Gastroesophageal sphincter (tissue), 4 donors: Measurements from ENCODE around the gene TULP3. TPM values are rescaled to one million over a fixed set of nuclear protein-coding genes. Genes with fewer than 3 reads are reported as not detected.
A peak's percentile ranks its signal among the peaks of the same experiment; 100 is the strongest.

Experiments
- ATAC-seq: fragments of 150-250 bp; one replicate; pipeline ENCODE4 v1.9.1; 2016; ENCODE audit warnings: mild to moderate bottlenecking, moderate library complexity
- H3K27ac ChIP-seq, 4 donors: fragments of 200-600 bp; sonication (generic) in 3 of 4; 1 replicate in 3 of 4; 2 replicates in 1 of 4; pipeline ENCODE4 v1.5.1; 2016 to 2019
- H3K27me3 ChIP-seq: fragments of 200-600 bp; sonication (generic); one replicate; pipeline ENCODE4 v1.5.1; 2019
- H3K36me3 ChIP-seq, 2 donors: fragments of 200-600 bp; sonication (generic); one replicate each; pipeline ENCODE4 v1.5.1; 2019; ENCODE audit warnings: control low read depth in 1 of 2
- H3K4me1 ChIP-seq, 3 donors: fragments of 200-600 bp; sonication (generic); 1 replicate in 2 of 3; 2 replicates in 1 of 3; pipeline ENCODE4 v1.5.1; 2016 to 2019; ENCODE audit warnings: control low read depth in 2 of 3
- H3K4me3 ChIP-seq, 2 donors: fragments of 200-600 bp; sonication (generic); one replicate each; pipeline ENCODE4 v1.5.1; 2019; ENCODE audit warnings: mild to moderate bottlenecking in 1 of 2, moderate library complexity in 1 of 2
- H3K9me3 ChIP-seq, 3 donors: fragments of 200-600 bp; sonication (generic); one replicate each; pipeline ENCODE4 v1.5.1; 2017 to 2019; ENCODE audit warnings: control low read depth in 2 of 3
- EP300 ChIP-seq: sonication (generic); formaldehyde crosslinking; IDR thresholded peaks from one replicate; pipeline ENCODE4 v1.6.1; 2017; ENCODE audit warnings: antibody characterized with exemption, mild to moderate bottlenecking
- POLR2A ChIP-seq, 2 donors: fragments of 450-650 bp; IDR thresholded peaks; one replicate each; pipeline ENCODE4 v1.6.1; 2017; ENCODE audit warnings: antibody characterized with exemption in 2 of 2, mild to moderate bottlenecking in 2 of 2, moderate library complexity in 1 of 2
- POLR2AphosphoS5 ChIP-seq: sonication (generic); formaldehyde crosslinking; IDR thresholded peaks from one replicate; pipeline ENCODE4 v1.6.1; 2017; ENCODE audit warnings: antibody characterized with exemption
- WGBS, 2 donors: methylation state at CpG; one replicate each; pipeline ENCODE4 v1.1.5; 2018; ENCODE audit warnings: low coverage in 1 of 2; 5-methylcytosine and 5-hydroxymethylcytosine counted together
- total RNA-seq, 4 donors: library from RNA; depleted of rRNA; stranded (reverse); fragments of >200 nt; gene quantifications; one replicate each; pipeline ENCODE4 v1.1.0, GENCODE V29; 2016
- TF ChIP-seq, protein P1 (sequence below), 4 experiments: fragments of 200-600 bp in 2 of 4; fragments of 450-650 bp in 2 of 4; sonication (generic) in 1 of 4; IDR thresholded peaks; one replicate each; pipeline ENCODE4 v1.5.1; 2017 to 2019; ENCODE audit warnings: antibody characterized with exemption in 4 of 4, mild to moderate bottlenecking in 2 of 4, moderate library complexity in 2 of 4

Gene TULP3
- total RNA-seq, 4 donors from 2014 or later: 25.2 to 41.4 (median 25.7) TPM

DNA sequence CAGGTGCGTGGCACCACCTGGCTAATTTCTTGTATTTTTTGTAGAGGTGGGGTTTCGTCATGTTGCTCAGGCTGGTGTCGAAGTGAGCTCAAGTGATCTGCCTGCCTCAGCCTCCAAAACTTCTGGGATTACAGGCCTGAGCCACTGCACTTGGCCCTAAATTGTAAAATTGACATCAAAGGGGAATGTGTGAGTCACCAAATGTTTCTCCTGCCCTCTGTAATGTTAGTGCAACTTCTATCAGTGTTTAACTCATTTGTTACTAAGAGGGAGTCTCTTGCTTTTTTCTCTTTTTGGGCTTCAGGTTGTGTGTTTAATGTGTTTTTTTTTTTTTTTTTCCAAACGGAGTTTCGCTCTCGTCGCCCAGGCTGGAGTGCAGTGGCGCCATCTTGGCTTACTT, 2.3 kb downstream of the TULP3 start:
- Histone ChIP-seq H3K27ac (peak overlapping the region in 2 of 4 donors; percentile 94), H3K9me3 (no peaks in the 10 kb centered on the region), H3K4me1 (peaks cover 0 to 66% (median 16%) of the 10 kb centered on the region in 3 donors), H3K27me3 (no peaks in the 10 kb centered on the region), H3K36me3 (peaks cover 0 to 6% of the 10 kb centered on the region in 2 donors), H3K4me3 (peak overlapping the region in 1 of 2 donors; percentile 64)
- WGBS, 2 donors: 44 to 80% methylated on average over 1 to 5 of the region's 8 CpGs
- no peak for TF ChIP-seq POLR2A (IDR thresholded peaks at IDR 0.05)
- no peak for TF ChIP-seq EP300
- TF ChIP-seq POLR2AphosphoS5: peak; percentile 88
- ATAC-seq: no peak

DNA sequence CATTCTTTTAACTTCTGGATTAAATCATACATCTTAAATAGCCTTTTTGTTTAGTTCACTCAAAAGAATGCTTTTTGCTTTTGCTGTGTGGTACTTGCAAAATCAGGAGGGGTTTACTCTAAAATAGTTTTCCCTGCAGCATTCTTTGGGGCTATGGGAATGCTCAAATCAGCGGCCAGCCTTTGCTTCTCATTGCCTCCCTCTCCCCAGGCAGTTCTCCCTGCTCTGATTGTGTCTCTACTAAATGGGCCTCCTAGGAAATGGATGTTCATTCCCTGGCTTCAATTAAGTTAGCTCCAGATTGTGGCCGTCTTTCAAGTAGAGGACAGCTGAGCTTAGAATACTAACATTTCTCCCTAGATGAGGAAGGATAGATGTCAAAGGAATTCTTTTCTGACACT, 4.4 kb downstream of the TULP3 start:
- no peak for ATAC-seq
- no peak for TF ChIP-seq POLR2AphosphoS5
- no peak for TF ChIP-seq POLR2A (IDR thresholded peaks at IDR 0.05)
- TF ChIP-seq, protein P1, sequence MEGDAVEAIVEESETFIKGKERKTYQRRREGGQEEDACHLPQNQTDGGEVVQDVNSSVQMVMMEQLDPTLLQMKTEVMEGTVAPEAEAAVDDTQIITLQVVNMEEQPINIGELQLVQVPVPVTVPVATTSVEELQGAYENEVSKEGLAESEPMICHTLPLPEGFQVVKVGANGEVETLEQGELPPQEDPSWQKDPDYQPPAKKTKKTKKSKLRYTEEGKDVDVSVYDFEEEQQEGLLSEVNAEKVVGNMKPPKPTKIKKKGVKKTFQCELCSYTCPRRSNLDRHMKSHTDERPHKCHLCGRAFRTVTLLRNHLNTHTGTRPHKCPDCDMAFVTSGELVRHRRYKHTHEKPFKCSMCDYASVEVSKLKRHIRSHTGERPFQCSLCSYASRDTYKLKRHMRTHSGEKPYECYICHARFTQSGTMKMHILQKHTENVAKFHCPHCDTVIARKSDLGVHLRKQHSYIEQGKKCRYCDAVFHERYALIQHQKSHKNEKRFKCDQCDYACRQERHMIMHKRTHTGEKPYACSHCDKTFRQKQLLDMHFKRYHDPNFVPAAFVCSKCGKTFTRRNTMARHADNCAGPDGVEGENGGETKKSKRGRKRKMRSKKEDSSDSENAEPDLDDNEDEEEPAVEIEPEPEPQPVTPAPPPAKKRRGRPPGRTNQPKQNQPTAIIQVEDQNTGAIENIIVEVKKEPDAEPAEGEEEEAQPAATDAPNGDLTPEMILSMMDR (IDR thresholded peaks at IDR 0.05): no peak
- no peak for TF ChIP-seq EP300
- no peak overlapping the region for H3K4me3 ChIP-seq
- H3K27ac ChIP-seq: peak overlapping the region in 3 of 4 donors; percentile 24 to 50 (median 32)
- WGBS, 2 donors: 12 to 40% methylated on average over 1 to 2 of the region's 2 CpGs
- H3K36me3 ChIP-seq: no peaks in the 10 kb centered on the region
- peaks cover 0 to 75% (median 15%) of the 10 kb centered on the region in 3 donors for H3K4me1 ChIP-seq
- no peaks in the 10 kb centered on the region for H3K9me3 ChIP-seq
- no peaks in the 10 kb centered on the region for H3K27me3 ChIP-seq

DNA sequence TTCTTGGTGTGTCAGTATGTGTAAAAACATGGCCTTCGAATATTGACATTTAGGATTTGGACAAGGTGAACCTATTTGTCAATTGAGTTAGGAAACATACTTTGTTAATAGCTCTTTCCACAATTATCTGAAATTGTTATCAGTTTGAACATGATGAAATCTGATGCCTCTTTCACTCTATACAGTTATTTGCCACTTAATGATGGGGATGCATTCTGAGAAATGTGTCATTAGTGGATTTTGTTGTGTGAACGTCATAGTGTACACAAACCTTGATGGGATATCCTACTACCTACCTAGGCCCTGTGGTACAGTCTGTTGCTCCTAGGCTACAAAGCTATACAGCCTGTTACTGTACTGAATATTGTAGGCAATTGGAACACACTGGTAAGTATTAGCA, 4.8 kb downstream of the TULP3 start:
- ATAC-seq: no peak
- H3K36me3 ChIP-seq: no peaks in the 10 kb centered on the region
- H3K4me1 ChIP-seq: peaks cover 0 to 75% (median 13%) of the 10 kb centered on the region in 3 donors
- no peak overlapping the region for H3K4me3 ChIP-seq
- H3K9me3 ChIP-seq: no peaks in the 10 kb centered on the region
- peak overlapping the region in 2 of 4 donors; percentile 24 to 50 for H3K27ac ChIP-seq
- TF ChIP-seq, protein P1 (IDR thresholded peaks at IDR 0.05): no peak
- no peak for TF ChIP-seq POLR2A (IDR thresholded peaks at IDR 0.05)
- no peaks in the 10 kb centered on the region for H3K27me3 ChIP-seq
- WGBS, 2 donors: 52 to 73% methylated on average over 2 of the region's 2 CpGs

DNA sequence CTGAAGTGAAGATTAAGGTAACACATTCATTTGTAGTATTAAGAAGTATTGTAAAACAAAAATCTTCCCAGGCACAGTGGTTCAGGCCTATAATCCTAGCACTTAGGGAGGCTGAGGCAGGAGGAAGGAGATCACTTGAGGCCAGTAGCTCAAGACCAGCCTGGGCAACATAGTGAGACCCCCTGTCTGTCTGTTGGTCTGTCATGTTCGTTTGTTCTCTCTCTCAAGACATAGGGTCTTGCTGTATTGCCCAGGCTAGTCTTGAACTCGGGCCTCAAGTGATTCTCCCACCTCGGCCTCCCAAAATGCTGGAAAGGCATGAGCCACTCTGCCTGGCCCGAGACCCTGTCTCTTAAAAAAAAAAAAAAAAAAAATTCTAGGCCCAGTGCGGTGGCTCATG, 6.7 kb downstream of the TULP3 start:
- no peaks in the 10 kb centered on the region for H3K9me3 ChIP-seq
- no peaks in the 10 kb centered on the region for H3K27me3 ChIP-seq
- WGBS, 2 donors: 80 to 88% methylated on average over 1 to 3 of the region's 5 CpGs
- ATAC-seq: no peak
- no peak overlapping the region for H3K27ac ChIP-seq
- no peaks in the 10 kb centered on the region for H3K36me3 ChIP-seq
- TF ChIP-seq, protein P1 (IDR thresholded peaks at IDR 0.05): no peak
- TF ChIP-seq POLR2AphosphoS5: no peak
- no peak for TF ChIP-seq POLR2A (IDR thresholded peaks at IDR 0.05)
- no peak for TF ChIP-seq EP300
- H3K4me3 ChIP-seq: no peak overlapping the region
- peaks cover 0 to 82% (median 7%) of the 10 kb centered on the region in 3 donors for H3K4me1 ChIP-seq

DNA sequence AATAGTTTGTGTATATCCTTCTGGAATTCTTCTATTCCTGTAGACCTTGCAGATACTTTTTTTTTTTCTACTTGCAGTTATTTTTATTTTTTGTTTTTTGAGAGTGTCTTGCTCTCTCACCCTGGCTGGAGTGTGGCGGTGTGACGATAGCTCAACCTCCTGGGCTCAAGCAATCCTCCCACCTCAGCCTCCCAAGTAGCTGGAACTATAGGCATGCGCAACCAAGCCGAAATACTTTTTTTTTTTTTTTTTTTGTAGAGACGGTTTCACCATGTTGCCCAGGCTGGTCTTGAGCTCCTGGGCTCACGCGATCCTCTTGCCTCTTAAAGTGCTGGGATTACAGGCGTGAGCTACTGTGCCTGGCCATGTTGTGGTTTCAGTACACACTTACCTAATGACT, 10.0 kb downstream of the TULP3 start:
- H3K27ac ChIP-seq: no peak overlapping the region
- H3K27me3 ChIP-seq: no peaks in the 10 kb centered on the region
- no peak overlapping the region for H3K4me3 ChIP-seq
- H3K4me1 ChIP-seq: peaks cover 0 to 58% (median 7%) of the 10 kb centered on the region in 3 donors
- WGBS, 2 donors: 90 to 92% methylated on average over 7 to 8 of the region's 8 CpGs
- no peak for TF ChIP-seq POLR2A (IDR thresholded peaks at IDR 0.05)
- TF ChIP-seq, protein P1 (IDR thresholded peaks at IDR 0.05): no peak
- TF ChIP-seq EP300: no peak
- no peak for TF ChIP-seq POLR2AphosphoS5
- H3K36me3 ChIP-seq: no peaks in the 10 kb centered on the region
- H3K9me3 ChIP-seq: no peaks in the 10 kb centered on the region
- ATAC-seq: no peak
